H1 (cell line): ENCODE measurements around the gene MDC1. TPM values are rescaled to one million over a fixed set of nuclear protein-coding genes. Genes with fewer than 3 reads are reported as not detected.

ENCODE experiments used
- CTCF ChIA-PET: fragments of 300-600 bp; sonication (Branson Sonifier 250); formaldehyde crosslinking; loops from one replicate; lab custom pipeline; 2021; ENCODE audit not compliant: partially characterized antibody; lab: Charles Lee
- POLR2A ChIA-PET: fragments of 300-600 bp; sonication (Branson Sonifier 250); formaldehyde crosslinking; loops from one replicate; lab custom pipeline; 2021; ENCODE audit warnings: inconsistent platforms; ENCODE audit not compliant: partially characterized antibody; lab: Charles Lee
- DNase-seq, 2 experiments: peaks; one replicate each; pipeline versions ENCODE4 v3.0.0 to v3.0.0-alpha.2; 2010 to 2022; ENCODE audit warnings: low spot score in 2 of 2, low read depth in 1 of 2, mixed read lengths in 1 of 2
- FAIRE-seq: peaks from 2 replicates; lab custom pipeline; 2011; peaks lifted over from hg19 to GRCh38; lab: Jason Lieb, UNC
- H2AFZ ChIP-seq: 2 replicates; pipeline ENCODE4 v1.8.1; 2012; ENCODE audit warnings: low read length, inconsistent platforms
- H2AK5ac ChIP-seq: 2 replicates; pipeline ENCODE4 v1.6.1; 2013; ENCODE audit warnings: low read depth, low read length
- H2BK120ac ChIP-seq: replicated peaks from 2 replicates; pipeline ENCODE3; 2013; ENCODE audit warnings: low read depth, low read length, inconsistent platforms
- H2BK12ac ChIP-seq: 2 replicates; pipeline ENCODE4 v1.6.1; 2013; ENCODE audit warnings: low read depth, low read length
- H2BK15ac ChIP-seq: 2 replicates; pipeline ENCODE4 v1.6.1; 2013; ENCODE audit warnings: low read length
- H2BK20ac ChIP-seq: 2 replicates; pipeline ENCODE4 v1.6.1; 2013; ENCODE audit warnings: low read length
- H2BK5ac ChIP-seq: 2 replicates; pipeline ENCODE4 v1.6.1; 2013; ENCODE audit warnings: low read depth, low read length
- H3K14ac ChIP-seq: 2 replicates; pipeline ENCODE4 v1.6.1; 2013; ENCODE audit warnings: inconsistent platforms; ENCODE audit not compliant: insufficient read length
- H3K18ac ChIP-seq: 2 replicates; pipeline ENCODE4 v1.6.1; 2013; ENCODE audit warnings: low read length; ENCODE audit errors: extremely low read depth
- H3K23ac ChIP-seq: 2 replicates; pipeline ENCODE4 v1.6.1; 2013; ENCODE audit warnings: inconsistent platforms; ENCODE audit not compliant: insufficient read length
- H3K23me2 ChIP-seq: 2 replicates; pipeline ENCODE4 v1.6.1; 2013; ENCODE audit warnings: low read depth, low read length
- H3K27ac ChIP-seq: 2 replicates; pipeline ENCODE4 v1.6.1; 2011; ENCODE audit warnings: low read depth, low read length, inconsistent platforms
- H3K27me3 ChIP-seq, 4 experiments: replicated peaks in 1 of 4; 1 replicate in 1 of 4; 2 replicates in 3 of 4; pipeline versions ENCODE4 v1.6.1 to v1.8.1; 2011 to 2013; ENCODE audit warnings: low read length in 3 of 4, mild to moderate bottlenecking in 3 of 4, inconsistent platforms in 2 of 4, mixed read lengths in 2 of 4, moderate library complexity in 1 of 4; ENCODE audit not compliant: control insufficient read depth in 3 of 4, insufficient read depth in 3 of 4; ENCODE audit errors: extremely low read depth in 1 of 4
- H3K36me3 ChIP-seq, 4 experiments: 2 replicates each; pipeline versions ENCODE4 v1.6.1 to v1.8.1; 2011 to 2013; ENCODE audit warnings: mild to moderate bottlenecking in 4 of 4, low read length in 3 of 4, moderate library complexity in 2 of 4, control low read depth in 1 of 4, inconsistent platforms in 1 of 4; ENCODE audit not compliant: insufficient read depth in 4 of 4, control insufficient read depth in 2 of 4
- H3K4ac ChIP-seq: replicated peaks from 2 replicates; pipeline ENCODE3; 2013; ENCODE audit warnings: low read length, low read depth, mixed read lengths, inconsistent platforms; ENCODE audit not compliant: insufficient read length
- H3K4me1 ChIP-seq, 4 experiments: replicated peaks in 1 of 4; 1 replicate in 1 of 4; 2 replicates in 3 of 4; pipeline versions ENCODE4 v1.6.1 to v1.8.1; 2011 to 2013; ENCODE audit warnings: low read length in 3 of 4, inconsistent platforms in 2 of 4, mixed read lengths in 1 of 4; ENCODE audit not compliant: insufficient read depth in 4 of 4, control insufficient read depth in 3 of 4
- H3K4me2 ChIP-seq, 2 experiments: 2 replicates each; pipeline versions ENCODE4 v1.6.1 to v1.8.1; 2011 to 2013; ENCODE audit warnings: low read depth in 2 of 2, low read length in 2 of 2, control low read depth in 1 of 2, inconsistent platforms in 1 of 2, mild to moderate bottlenecking in 1 of 2; ENCODE audit not compliant: insufficient read depth in 1 of 2
- H3K4me3 ChIP-seq, 4 experiments: fragments of 200-600, 300-600 bp in 1 of 4; sonication (generic), shearing (Covaris generic), sonication (Bioruptor Twin) in 1 of 4; 2 replicates each; pipeline versions ENCODE4 v1.5.1 to v1.8.1; 2011 to 2016; ENCODE audit warnings: low read length in 4 of 4, low read depth in 3 of 4, control low read depth in 2 of 4, inconsistent platforms in 2 of 4, mild to moderate bottlenecking in 2 of 4, mixed read lengths in 1 of 4, moderate library complexity in 1 of 4; ENCODE audit not compliant: insufficient read depth in 2 of 4; ENCODE audit errors: extremely low read depth in 1 of 4
- H3K56ac ChIP-seq: replicated peaks from 2 replicates; pipeline ENCODE3; 2013; ENCODE audit warnings: low read depth, mild to moderate bottlenecking, mixed read lengths, low read length, inconsistent platforms; ENCODE audit not compliant: insufficient read length
- H3K79me1 ChIP-seq: 2 replicates; pipeline ENCODE4 v1.6.1; 2013; ENCODE audit warnings: low read depth, low read length, control low read depth
- H3K79me2 ChIP-seq, 2 experiments: 2 replicates each; pipeline versions ENCODE4 v1.6.1 to v1.8.1; 2012 to 2013; ENCODE audit warnings: low read length in 2 of 2, mild to moderate bottlenecking in 2 of 2, inconsistent platforms in 1 of 2; ENCODE audit not compliant: insufficient read depth in 2 of 2, control insufficient read depth in 1 of 2
- H3K9ac ChIP-seq, 4 experiments: replicated peaks in 1 of 4; 1 replicate in 1 of 4; 2 replicates in 3 of 4; pipeline versions ENCODE4 v1.6.1 to v1.8.1; 2011 to 2013; ENCODE audit warnings: low read depth in 3 of 4, low read length in 3 of 4, control low read depth in 2 of 4, mild to moderate bottlenecking in 2 of 4, moderate library complexity in 2 of 4, inconsistent platforms in 1 of 4; ENCODE audit errors: extremely low read depth in 1 of 4
- H3K9me3 ChIP-seq, 2 experiments: 2 replicates each; pipeline versions ENCODE4 v1.6.1 to v1.8.1; 2012 to 2013; ENCODE audit warnings: mild to moderate bottlenecking in 2 of 2, moderate library complexity in 2 of 2, control low read depth in 1 of 2, inconsistent platforms in 1 of 2, low read depth in 1 of 2, low read length in 1 of 2, mixed read lengths in 1 of 2; ENCODE audit not compliant: insufficient read depth in 2 of 2
- H4K20me1 ChIP-seq, 2 experiments: replicated peaks in 1 of 2; 2 replicates each; pipeline versions ENCODE3 to v1.8.1; 2011 to 2013; ENCODE audit warnings: inconsistent platforms in 2 of 2, low read length in 2 of 2, mild to moderate bottlenecking in 1 of 2; ENCODE audit not compliant: insufficient read depth in 2 of 2, control insufficient read depth in 1 of 2
- H4K5ac ChIP-seq: 2 replicates; pipeline ENCODE4 v1.6.1; 2013; ENCODE audit warnings: low read length, low read depth, mixed read lengths, inconsistent platforms; ENCODE audit not compliant: insufficient read length
- H4K8ac ChIP-seq: 2 replicates; pipeline ENCODE4 v1.8.0; 2013; ENCODE audit warnings: mild to moderate bottlenecking, moderate library complexity, low read length, inconsistent platforms; ENCODE audit not compliant: insufficient read depth; ENCODE audit errors: extremely low read depth
- H4K91ac ChIP-seq: replicated peaks from 2 replicates; pipeline ENCODE3; 2013; ENCODE audit warnings: low read length, mixed read lengths, inconsistent platforms; ENCODE audit not compliant: insufficient read length
- CHD2 ChIP-seq: IDR thresholded peaks from 2 replicates; pipeline ENCODE4 v1.6.1; 2012; ENCODE audit warnings: low read length, improper control_type of control experiment
- EZH2 ChIP-seq: fragments of 200-600 bp; sonication (generic); IDR thresholded peaks from 2 replicates; pipeline ENCODE4 v1.7.1; 2012; ENCODE audit warnings: low read depth, mild to moderate bottlenecking, moderate library complexity, low read length, inconsistent platforms; ENCODE audit not compliant: severe bottlenecking
- GABPA ChIP-seq: IDR thresholded peaks from 2 replicates; pipeline ENCODE4 v1.6.1; 2011; ENCODE audit warnings: mild to moderate bottlenecking, low read length, moderate library complexity, borderline replicate concordance; ENCODE audit not compliant: insufficient read depth
- JUN ChIP-seq: IDR thresholded peaks from 2 replicates; pipeline ENCODE4 v1.6.1; 2011; ENCODE audit warnings: low read depth, mild to moderate bottlenecking, improper control_type of control experiment, low read length
- KDM1A ChIP-seq: fragments of 200-600, 300-600 bp; sonication (generic); IDR thresholded peaks from 2 replicates; pipeline ENCODE4 v1.7.1; 2016; ENCODE audit warnings: mild to moderate bottlenecking, low read length, borderline replicate concordance
- RAD21 ChIP-seq, 2 experiments: IDR thresholded peaks in 1 of 2; conservative IDR thresholded peaks in 1 of 2; 2 replicates each; pipeline ENCODE4 v1.6.1; 2011; ENCODE audit warnings: low read depth in 2 of 2, low read length in 2 of 2, improper control_type of control experiment in 1 of 2, inconsistent platforms in 1 of 2, mild to moderate bottlenecking in 1 of 2, moderate library complexity in 1 of 2
- TBP ChIP-seq: IDR thresholded peaks from 2 replicates; pipeline ENCODE4 v1.6.1; 2011; ENCODE audit warnings: low read depth, low read length, improper control_type of control experiment
- WGBS, 2 experiments: shearing (Covaris generic) in 1 of 2; methylation state at CpG; one replicate each; pipeline versions ENCODE4 v1.1.6 to v1.1.7; 2013 to 2015; ENCODE audit warnings: low lambda C conversion rate in 2 of 2, mixed read lengths in 2 of 2, inconsistent platforms in 1 of 2, low coverage in 1 of 2, missing lambda C conversion rate in 1 of 2; ENCODE audit not compliant: insufficient replicate concordance in 2 of 2, insufficient coverage in 1 of 2, insufficient read length in 1 of 2; ENCODE audit errors: extremely low coverage in 1 of 2, missing lambda C conversion rate in 1 of 2; 5-methylcytosine and 5-hydroxymethylcytosine counted together
- polyA plus RNA-seq, 7 experiments: library from polyadenylated mRNA; depleted of rRNA in 3 of 7; stranded (reverse) in 5 of 7; unstranded in 2 of 7; fragments of >200 nt in 5 of 7; fragments of 200-250 nt in 2 of 7; gene quantifications; 1 replicate in 5 of 7; 2 replicates in 1 of 7; 4 replicates in 1 of 7; pipeline versions ENCODE4 v1.2.1 to v1.2.3, GENCODE V29; 2011 to 2013; ENCODE audit warnings: missing spikeins in 2 of 7, mixed read lengths in 2 of 7
- total RNA-seq: library from RNA; stranded (reverse); fragmentation: NEBNext Ultra II Directional; extraction: Animal tissue kit (Norgen Biotek cat#: 25700); gene quantifications from 2 replicates; pipeline ENCODE4 v1.2.1, GENCODE V29; 2021

Gene MDC1
- total and polyA plus RNA-seq, 2 of the 8 experiments (the other 6 are each of a cell fraction or from before 2014, with no cell fraction given) = 29.9 to 81.1 TPM

GRCh38 chr6:30678964-30679726 is 37.9 kb downstream of the MDC1 start:
- 23% methylated on average over 21 of the region's 31 CpGs; no CpG with 5 or more reads in 1 of the 2 experiments for WGBS, 2 experiments
- Histone ChIP-seq H3K9me3 (no peaks in the 10 kb centered on the region), H3K18ac (no peak overlapping the region; the same call in 1 of the 2 replicates), H3K4me2 (peak overlapping the region; percentile 1 to 61; a peak in 3 of 4 replicates), H4K91ac (no peak overlapping the region), H3K4me1 (peaks cover 7 to 17% (median 12%) of the 10 kb centered on the region in 4 experiments), H4K5ac (peak overlapping the region; percentile 64), H4K20me1 (peaks cover 0 to 9% of the 10 kb centered on the region in 2 experiments), H2AK5ac (no peak overlapping the region), H3K4me3 (peak overlapping the region in 1 of 4 experiments; percentile 50; a peak in 4 of 8 replicates), H4K8ac (peak overlapping the region; percentile 81), H3K36me3 (no peaks in the 10 kb centered on the region; a peak in 2 of 8 replicates), H2BK5ac (no peak overlapping the region), H3K4ac (no peak overlapping the region), H3K23ac (no peak overlapping the region), H2BK20ac (no peak overlapping the region), H2AFZ (no peak overlapping the region), H3K79me2 (peaks cover 0 to 7% of the 10 kb centered on the region in 2 experiments; a peak in 1 of 4 replicates), H3K79me1 (no peaks in the 10 kb centered on the region; the same call in 1 of the 2 replicates), H3K14ac (no peak overlapping the region), H3K9ac (peak overlapping the region in 2 of 4 experiments; percentile 1 to 5; a peak in 1 of 7 replicates), H3K56ac (no peak overlapping the region), H2BK12ac (no peak overlapping the region), H3K23me2 (peaks cover 2% of the 10 kb centered on the region; the same call in 1 of the 2 replicates), H2BK15ac (no peak overlapping the region), H3K27me3 (no peaks in the 10 kb centered on the region), H2BK120ac (no peak overlapping the region), H3K27ac (no peak overlapping the region)
- FAIRE-seq (no peak), DNase-seq (peak in 1 of 2 experiments; percentile 98)
- ChIA-PET CTCF (interaction anchor here (0.5 to 11.0 kb wide), 33 partner anchors 9 to 446 kb away, joined by 3 to 147 read pairs (median 4); partner anchors contain the start of genes FLOT1, MDC1, NRM and TUBB), POLR2A (interaction anchor here (0.9 to 18.7 kb wide), 10 partner anchors 12 to 81 kb away, joined by 3 to 388 read pairs (median 4); partner anchors contain the start of genes MDC1, MRPS18B, NRM and TUBB)
- TF ChIP-seq EZH2 = no peak
- TF ChIP-seq JUN = peak; percentile 23; the same call in 1 of the 2 replicates
- TF ChIP-seq CHD2 = peak; percentile 27; the same call in 1 of the 2 replicates
- no peak for TF ChIP-seq TBP
- TF ChIP-seq RAD21 (IDR thresholded peaks at IDR 0.05 in 1 of 2, conservative IDR thresholded peaks at IDR 0.05 in 1 of 2; ENCODE audit: low read depth in 2 of 2, low read length in 2 of 2) = peak; percentile 91 to 96
- TF ChIP-seq GABPA = 0 out of 2 replicates have a peak, but pooled peaks have one; percentile 54
- TF ChIP-seq KDM1A = peak; percentile 94
